Gastrocnemius medialis (tissue), 4 donors: ENCODE data around the gene GALNT14.

Experiments used
- POLR2A ChIP-seq, 2 donors: fragments of 450-650 bp; IDR thresholded peaks; one replicate each; pipeline ENCODE4 v1.6.1; 2017; ENCODE audit warnings: antibody characterized with exemption in 2 of 2, mild to moderate bottlenecking in 2 of 2, moderate library complexity in 2 of 2
- TF ChIP-seq, protein P1 (sequence below), 5 experiments: fragments of 450-650 bp in 3 of 5; fragments of 200-600 bp in 2 of 5; sonication (generic) in 2 of 5; IDR thresholded peaks in 4 of 5; conservative IDR thresholded peaks in 1 of 5; 1 replicate in 4 of 5; 2 replicates in 1 of 5; pipeline ENCODE4 v1.5.1; 2016 to 2019; ENCODE audit warnings: antibody characterized with exemption in 5 of 5, mild to moderate bottlenecking in 3 of 5, moderate library complexity in 3 of 5

- TF ChIP-seq, protein P1, sequence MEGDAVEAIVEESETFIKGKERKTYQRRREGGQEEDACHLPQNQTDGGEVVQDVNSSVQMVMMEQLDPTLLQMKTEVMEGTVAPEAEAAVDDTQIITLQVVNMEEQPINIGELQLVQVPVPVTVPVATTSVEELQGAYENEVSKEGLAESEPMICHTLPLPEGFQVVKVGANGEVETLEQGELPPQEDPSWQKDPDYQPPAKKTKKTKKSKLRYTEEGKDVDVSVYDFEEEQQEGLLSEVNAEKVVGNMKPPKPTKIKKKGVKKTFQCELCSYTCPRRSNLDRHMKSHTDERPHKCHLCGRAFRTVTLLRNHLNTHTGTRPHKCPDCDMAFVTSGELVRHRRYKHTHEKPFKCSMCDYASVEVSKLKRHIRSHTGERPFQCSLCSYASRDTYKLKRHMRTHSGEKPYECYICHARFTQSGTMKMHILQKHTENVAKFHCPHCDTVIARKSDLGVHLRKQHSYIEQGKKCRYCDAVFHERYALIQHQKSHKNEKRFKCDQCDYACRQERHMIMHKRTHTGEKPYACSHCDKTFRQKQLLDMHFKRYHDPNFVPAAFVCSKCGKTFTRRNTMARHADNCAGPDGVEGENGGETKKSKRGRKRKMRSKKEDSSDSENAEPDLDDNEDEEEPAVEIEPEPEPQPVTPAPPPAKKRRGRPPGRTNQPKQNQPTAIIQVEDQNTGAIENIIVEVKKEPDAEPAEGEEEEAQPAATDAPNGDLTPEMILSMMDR (IDR thresholded peaks at IDR 0.05 in 4 of 5, conservative IDR thresholded peaks at IDR 0.05 in 1 of 5): no peak
- no peak for TF ChIP-seq POLR2A (IDR thresholded peaks at IDR 0.05)
Measured at GRCh38 chr2:30894498-30895119, 243.6 kb downstream of the GALNT14 start.
